MM.1S (cell line): ENCODE measurements around the gene SURF2.

Experiments
- DNase-seq: peaks from one replicate; pipeline ENCODE4 v3.0.0-alpha.2; 2015
- H2AFZ ChIP-seq: fragments of 300-600 bp; sonication (generic); 2 replicates; pipeline ENCODE4 v1.6.0; 2016; ENCODE audit warnings: antibody characterized with exemption, low read length
- H3F3A ChIP-seq: fragments of 300-600 bp; sonication (generic); 2 replicates; pipeline ENCODE4 v1.6.1; 2016; ENCODE audit warnings: mild to moderate bottlenecking, antibody characterized with exemption, low read length, moderate library complexity, mixed read lengths; ENCODE audit not compliant: insufficient read depth
- H3K27ac ChIP-seq: fragments of 300-600 bp; sonication (generic); 2 replicates; pipeline ENCODE4 v1.5.1; 2016; ENCODE audit warnings: mild to moderate bottlenecking, low read length
- H3K27me3 ChIP-seq: fragments of 300-600 bp; sonication (generic); replicated peaks from 2 replicates; pipeline ENCODE4 v1.6.0; 2016; ENCODE audit warnings: low read length; ENCODE audit not compliant: insufficient read depth
- H3K36me3 ChIP-seq: fragments of 300-600 bp; sonication (generic); replicated peaks from 2 replicates; pipeline ENCODE4 v1.6.1; 2016; ENCODE audit warnings: mild to moderate bottlenecking, low read length, mixed read lengths; ENCODE audit not compliant: insufficient read depth
- H3K4me1 ChIP-seq: fragments of 300-600 bp; sonication (generic); 2 replicates; pipeline ENCODE4 v1.6.1; 2016; ENCODE audit warnings: low read length, mixed read lengths
- H3K4me2 ChIP-seq: fragments of 300-600 bp; sonication (generic); 2 replicates; pipeline ENCODE4 v1.6.0; 2016; ENCODE audit warnings: low read depth, low read length
- H3K4me3 ChIP-seq: fragments of 300-600 bp; sonication (generic); 2 replicates; pipeline ENCODE4 v1.5.1; 2016; ENCODE audit warnings: low read length, mixed read lengths
- H3K79me2 ChIP-seq: fragments of 300-600 bp; sonication (generic); 2 replicates; pipeline ENCODE4 v1.6.1; 2016; ENCODE audit warnings: mixed run types, low read length, mixed read lengths
- H3K9ac ChIP-seq: fragments of 300-600 bp; sonication (generic); 2 replicates; pipeline ENCODE4 v1.6.1; 2016; ENCODE audit warnings: low read length, mixed read lengths
- H3K9me2 ChIP-seq: fragments of 300-600 bp; sonication (generic); replicated peaks from 2 replicates; pipeline ENCODE4 v1.6.1; 2016; ENCODE audit warnings: mild to moderate bottlenecking, low read length, mixed read lengths; ENCODE audit not compliant: insufficient read depth
- H3K9me3 ChIP-seq: fragments of 300-600 bp; sonication (generic); replicated peaks from 2 replicates; pipeline ENCODE4 v1.6.1; 2016; ENCODE audit warnings: mild to moderate bottlenecking, low read length, mixed read lengths; ENCODE audit not compliant: insufficient read depth
- H4K20me1 ChIP-seq: fragments of 300-600 bp; sonication (generic); 2 replicates; pipeline ENCODE4 v1.6.1; 2016; ENCODE audit warnings: mild to moderate bottlenecking, low read length, moderate library complexity, mixed read lengths; ENCODE audit not compliant: insufficient read depth
- EZH2 ChIP-seq: fragments of 300-600 bp; sonication (generic); optimal IDR thresholded peaks from 2 replicates; pipeline ENCODE3; 2017; ENCODE audit warnings: low read depth, mild to moderate bottlenecking, antibody characterized with exemption, low read length, mixed read lengths
- EZH2phosphoT487 ChIP-seq: fragments of 300-600 bp; sonication (generic); IDR thresholded peaks from 2 replicates; pipeline ENCODE4 v1.6.1; 2018; ENCODE audit warnings: antibody characterized with exemption, low read length
- TF ChIP-seq, protein P1 (sequence below): fragments of 300-600 bp; sonication (generic); IDR thresholded peaks from 2 replicates; pipeline ENCODE4 v1.5.1; 2016; ENCODE audit warnings: antibody characterized with exemption, low read length, mixed read lengths

The SURF2 gene

DNA sequence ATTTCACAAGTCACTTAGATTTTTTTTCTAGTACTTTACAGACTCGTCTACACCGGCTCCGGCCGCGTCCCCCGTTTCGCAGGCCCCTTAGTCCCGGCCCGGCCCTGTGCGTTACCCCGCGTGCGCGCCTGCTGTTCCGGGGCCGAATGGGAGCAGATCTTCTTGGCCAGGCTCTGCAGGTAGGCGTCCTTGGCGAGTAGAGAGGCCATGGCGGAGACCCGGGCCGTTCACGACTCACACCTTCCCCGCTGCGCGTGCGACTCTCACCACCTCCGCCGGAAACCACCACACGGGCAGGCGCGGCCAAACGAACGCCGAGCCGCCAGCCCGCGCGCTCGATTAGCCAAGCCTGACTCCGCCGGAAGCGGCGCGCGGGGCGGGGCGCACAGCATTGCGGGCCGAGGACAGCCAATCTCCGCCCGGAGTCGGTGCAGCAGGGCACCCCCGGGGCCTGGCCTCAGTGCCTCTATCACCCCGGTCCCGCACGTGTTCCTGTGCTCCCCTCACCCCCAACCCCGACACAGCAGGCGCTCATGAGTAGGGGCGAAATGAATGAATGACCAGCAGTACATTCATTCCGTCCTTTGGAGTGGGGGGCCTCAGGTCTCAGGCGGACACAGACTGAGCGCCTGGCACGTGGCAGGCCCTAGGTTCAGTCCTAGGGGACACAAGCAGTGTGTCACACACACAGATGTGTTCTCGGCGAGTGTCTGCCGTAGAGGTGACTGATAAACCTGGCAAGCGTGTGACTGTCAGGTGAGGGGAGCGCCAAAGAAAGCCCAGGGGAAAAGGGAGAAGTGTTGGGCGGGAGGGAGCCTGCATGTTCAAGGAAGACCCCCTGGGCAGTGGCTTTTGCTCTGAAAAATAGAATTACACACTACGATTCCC is 20.2 kb upstream of the SURF2 start, which contains the start of gene SURF6:
SURF6 (minus strand) TSS at position 265 of the 888 bp plus-strand sequence; CDS start at position 209, 56 bp downstream.
- peak within 1 kb of the TSS; percentile 98 for H2AFZ ChIP-seq
- H3K27ac ChIP-seq = peak within 1 kb of the TSS; percentile 53; the same call in 1 of the 2 replicates
- H4K20me1 ChIP-seq = no peaks in the 10 kb centered on the region
- peak within 1 kb of the TSS; percentile 100 for H3K4me3 ChIP-seq
- H3K4me2 ChIP-seq = peak within 1 kb of the TSS; percentile 87
- H3K9me3 ChIP-seq = no peaks in the 10 kb centered on the region
- TF ChIP-seq, protein P1, sequence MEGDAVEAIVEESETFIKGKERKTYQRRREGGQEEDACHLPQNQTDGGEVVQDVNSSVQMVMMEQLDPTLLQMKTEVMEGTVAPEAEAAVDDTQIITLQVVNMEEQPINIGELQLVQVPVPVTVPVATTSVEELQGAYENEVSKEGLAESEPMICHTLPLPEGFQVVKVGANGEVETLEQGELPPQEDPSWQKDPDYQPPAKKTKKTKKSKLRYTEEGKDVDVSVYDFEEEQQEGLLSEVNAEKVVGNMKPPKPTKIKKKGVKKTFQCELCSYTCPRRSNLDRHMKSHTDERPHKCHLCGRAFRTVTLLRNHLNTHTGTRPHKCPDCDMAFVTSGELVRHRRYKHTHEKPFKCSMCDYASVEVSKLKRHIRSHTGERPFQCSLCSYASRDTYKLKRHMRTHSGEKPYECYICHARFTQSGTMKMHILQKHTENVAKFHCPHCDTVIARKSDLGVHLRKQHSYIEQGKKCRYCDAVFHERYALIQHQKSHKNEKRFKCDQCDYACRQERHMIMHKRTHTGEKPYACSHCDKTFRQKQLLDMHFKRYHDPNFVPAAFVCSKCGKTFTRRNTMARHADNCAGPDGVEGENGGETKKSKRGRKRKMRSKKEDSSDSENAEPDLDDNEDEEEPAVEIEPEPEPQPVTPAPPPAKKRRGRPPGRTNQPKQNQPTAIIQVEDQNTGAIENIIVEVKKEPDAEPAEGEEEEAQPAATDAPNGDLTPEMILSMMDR = no peak
- no peak for TF ChIP-seq EZH2
- TF ChIP-seq EZH2phosphoT487 = no peak
- no peaks in the 10 kb centered on the region for H3K9me2 ChIP-seq
- peaks cover 10% of the 10 kb centered on the region; the same call in 1 of the 2 replicates for H3F3A ChIP-seq
- DNase-seq = peak; percentile 95
- H3K36me3 ChIP-seq = peaks cover 13% of the 10 kb centered on the region
- H3K27me3 ChIP-seq = no peaks in the 10 kb centered on the region
- H3K9ac ChIP-seq = peak within 1 kb of the TSS; percentile 77
- H3K4me1 ChIP-seq = 0 out of 2 replicates have a peak, but pooled peaks cover 4% of the 10 kb centered on the region
- peaks cover 19% of the 10 kb centered on the region for H3K79me2 ChIP-seq

DNA sequence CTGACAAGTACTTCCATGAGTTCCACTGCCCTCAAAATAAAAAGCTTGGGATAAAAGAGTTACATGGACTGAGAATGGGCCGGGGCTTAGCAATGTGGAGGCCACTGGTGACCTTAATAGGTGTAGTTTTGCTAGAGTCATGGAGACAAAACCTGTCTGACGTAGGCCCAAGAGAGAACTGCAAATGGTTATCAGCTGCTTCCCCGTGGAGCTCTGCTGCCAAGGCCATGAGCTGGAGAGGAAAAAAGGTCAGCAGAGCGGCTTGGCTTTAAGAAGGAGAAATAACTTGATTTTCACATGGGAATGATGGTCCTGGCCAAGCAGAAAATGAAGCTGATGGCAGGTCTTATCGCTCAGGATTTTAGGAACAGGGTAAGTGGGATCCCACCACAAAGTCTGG is 16.7 kb upstream of the SURF2 start:
- Histone ChIP-seq H2AFZ (no peak overlapping the region), H3K9me2 (no peaks in the 10 kb centered on the region), H3K27me3 (no peaks in the 10 kb centered on the region), H3K79me2 (peaks cover 13% of the 10 kb centered on the region), H3K9me3 (no peaks in the 10 kb centered on the region), H3K27ac (no peak overlapping the region), H3K4me3 (no peak overlapping the region), H3K9ac (no peak overlapping the region), H3K36me3 (no peaks in the 10 kb centered on the region), H3K4me1 (0 out of 2 replicates have a peak, but pooled peaks cover 4% of the 10 kb centered on the region), H3K4me2 (no peak overlapping the region), H4K20me1 (no peaks in the 10 kb centered on the region), H3F3A (peaks cover 10% of the 10 kb centered on the region; the same call in 1 of the 2 replicates)
- no peak for DNase-seq
- TF ChIP-seq EZH2phosphoT487 (no peak), EZH2 (no peak)
- TF ChIP-seq, protein P1 = no peak

DNA sequence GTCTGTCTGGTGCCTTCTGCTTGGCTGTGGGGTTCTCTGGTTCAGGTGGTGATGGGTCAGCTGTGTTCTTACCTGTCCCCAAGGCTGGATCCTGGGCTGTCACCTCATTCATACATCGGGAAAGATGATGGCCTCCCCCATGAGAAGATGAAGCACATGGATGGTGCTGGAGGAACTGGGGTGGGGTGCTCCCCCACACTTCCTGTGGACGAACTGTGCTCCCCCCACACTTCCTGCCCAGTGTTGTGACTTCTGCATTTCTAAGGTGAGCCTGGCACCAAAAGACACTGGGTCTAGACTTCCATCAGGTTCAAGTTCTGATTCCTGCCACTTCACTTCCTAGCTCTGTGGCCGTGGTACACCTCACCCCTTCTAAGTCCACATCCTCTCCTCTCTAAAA is 16.1 kb upstream of the SURF2 start:
- Histone ChIP-seq H3K27me3 (no peaks in the 10 kb centered on the region), H3K27ac (no peak overlapping the region), H3K36me3 (no peaks in the 10 kb centered on the region), H2AFZ (no peak overlapping the region), H3K4me2 (no peak overlapping the region), H3K9me3 (no peaks in the 10 kb centered on the region), H3F3A (peaks cover 10% of the 10 kb centered on the region; the same call in 1 of the 2 replicates), H3K79me2 (peaks cover 10% of the 10 kb centered on the region), H3K9ac (no peak overlapping the region), H3K4me3 (no peak overlapping the region), H3K4me1 (0 out of 2 replicates have a peak, but pooled peaks cover 1% of the 10 kb centered on the region), H4K20me1 (no peaks in the 10 kb centered on the region), H3K9me2 (no peaks in the 10 kb centered on the region)
- no peak for DNase-seq
- TF ChIP-seq EZH2phosphoT487 (no peak), EZH2 (no peak)
- TF ChIP-seq, protein P1 = no peak
